GM19238 (cell line): ENCODE data around the gene THAP7.
"Not testable (repeated sequence)": the region's sequence is repeated elsewhere in the genome, so short reads cannot be mapped to it uniquely, and the experiment has no call there.

ENCODE experiments used
- DNase-seq: peaks from one replicate; pipeline ENCODE4 v3.0.0; 2011; ENCODE audit warnings: low spot score; ENCODE audit not compliant: insufficient read length

Gene THAP7

GRCh38 chr22:21012446-21013407, 10.8 kb upstream of the THAP7 start:
- no peak for DNase-seq

- DNase-seq, result no peak
Observed at GRCh38 chr22:21010426-21011113, 8.7 kb upstream of the THAP7 start.

- DNase-seq, result no peak
Observed at GRCh38 chr22:21009638-21010425, 7.9 kb upstream of the THAP7 start.

- DNase-seq, result not testable (repeated sequence)
Observed at GRCh38 chr22:21009208-21009607, 7.3 kb upstream of the THAP7 start.

- no peak for DNase-seq
Observed at GRCh38 chr22:21003782-21004181, 1.9 kb upstream of the THAP7 start.

- DNase-seq, result peak; percentile 37
Observed at GRCh38 chr22:21000987-21001600, 824 bp downstream of the THAP7 start.

GRCh38 chr22:21000207-21000986, 1.5 kb downstream of the THAP7 start:
- no peak for DNase-seq

- no peak for DNase-seq
Observed at GRCh38 chr22:20999350-21000206, 2.3 kb downstream of the THAP7 start.

- no peak for DNase-seq
Observed at GRCh38 chr22:20998411-20999336, 3.2 kb downstream of the THAP7 start.

- no peak for DNase-seq
Observed at GRCh38 chr22:20997536-20998257, 4.2 kb downstream of the THAP7 start.

- no peak for DNase-seq
Observed at GRCh38 chr22:20996598-20997535, 5.1 kb downstream of the THAP7 start.

GRCh38 chr22:20996031-20996410, 5.9 kb downstream of the THAP7 start:
- DNase-seq, result no peak

- no peak for DNase-seq
Observed at GRCh38 chr22:20995329-20996030, 6.4 kb downstream of the THAP7 start.

GRCh38 chr22:20994902-20995241, 7.0 kb downstream of the THAP7 start:
- DNase-seq, result no peak

GRCh38 chr22:20994128-20994901, 7.6 kb downstream of the THAP7 start:
- no peak for DNase-seq
